ENCODE data around the gene C1orf35.

The C1orf35 gene

GRCh38 chr1:228071839-228072657 is 31.1 kb downstream of the C1orf35 start:
- ChIA-PET CTCF (no interaction called here), POLR2A (interaction anchor here (2.4 kb wide), 1 partner anchor 10 kb away, joined by 8 read pairs; the partner anchor contains the start of gene ARF1)
- no peak for DNase-seq (ENCODE audit: extremely low spot score)
- TF ChIP-seq TARDBP (IDR thresholded peaks at IDR 0.05) (no peak), ELF4 (IDR thresholded peaks at IDR 0.05) (peak; percentile 33; the same call in 1 of the 2 replicates)

GRCh38 chr1:228070851-228071250 is 32.3 kb downstream of the C1orf35 start:
- POLR2A ChIA-PET, result no interaction called here
- TF ChIP-seq SUZ12 (IDR thresholded peaks at IDR 0.05) (no peak), CTBP1 (IDR thresholded peaks at IDR 0.05; ENCODE audit: borderline replicate concordance) (no peak), TARDBP (IDR thresholded peaks at IDR 0.05) (no peak), FOXK2 (IDR thresholded peaks at IDR 0.05) (no peak), FOXM1 (IDR thresholded peaks at IDR 0.05; ENCODE audit: borderline replicate concordance) (no peak), LEF1 (IDR thresholded peaks at IDR 0.05; ENCODE audit: borderline replicate concordance) (no peak), HDGF (IDR thresholded peaks at IDR 0.05; ENCODE audit: borderline replicate concordance) (no peak), L3MBTL2 (conservative IDR thresholded peaks at IDR 0.05) (no peak), ARNT (IDR thresholded peaks at IDR 0.05) (no peak), BHLHE40 (IDR thresholded peaks at IDR 0.05; ENCODE audit: borderline replicate concordance) (no peak), FOXA1 (IDR thresholded peaks at IDR 0.05) (no peak), SP1 (IDR thresholded peaks at IDR 0.05) (no peak), PKNOX1 (IDR thresholded peaks at IDR 0.05) (no peak), ELF4 (IDR thresholded peaks at IDR 0.05) (no peak)
- CTCF ChIA-PET, result no interaction called here
- no peak for DNase-seq (ENCODE audit: extremely low spot score)

GRCh38 chr1:228070173-228070572 is 33.0 kb downstream of the C1orf35 start:
- no peak for DNase-seq (ENCODE audit: extremely low spot score)
- POLR2A ChIA-PET, result no interaction called here
- TF ChIP-seq ARNT (IDR thresholded peaks at IDR 0.05) (no peak), HDGF (IDR thresholded peaks at IDR 0.05; ENCODE audit: borderline replicate concordance) (no peak), FOXM1 (IDR thresholded peaks at IDR 0.05; ENCODE audit: borderline replicate concordance) (no peak), ELF4 (IDR thresholded peaks at IDR 0.05) (no peak), TARDBP (IDR thresholded peaks at IDR 0.05) (no peak), FOXA1 (IDR thresholded peaks at IDR 0.05) (no peak), SP1 (IDR thresholded peaks at IDR 0.05) (no peak)
- CTCF ChIA-PET, result no interaction called here

- TF ChIP-seq SUZ12 (IDR thresholded peaks at IDR 0.05) (no peak), L3MBTL2 (conservative IDR thresholded peaks at IDR 0.05) (no peak), FOXA1 (IDR thresholded peaks at IDR 0.05) (no peak), NFRKB (IDR thresholded peaks at IDR 0.05) (no peak), PKNOX1 (IDR thresholded peaks at IDR 0.05) (no peak), LEF1 (IDR thresholded peaks at IDR 0.05; ENCODE audit: borderline replicate concordance) (no peak), BHLHE40 (IDR thresholded peaks at IDR 0.05; ENCODE audit: borderline replicate concordance) (no peak)
- ChIA-PET POLR2A (no interaction called here), CTCF (no interaction called here)
- DNase-seq (ENCODE audit: extremely low spot score), result no peak
These were observed 34.8 kb downstream of the C1orf35 start for GRCh38 chr1:228068359-228068758.

- ChIA-PET POLR2A (interaction anchor here (2.1 kb wide), 1 partner anchor 15 kb away, joined by 8 read pairs; the partner anchor contains the start of gene ARF1), CTCF (interaction anchor here (0.6 kb wide), 1 partner anchor 67 kb away, joined by 3 read pairs; no protein-coding TSS in a partner anchor)
- no peak for DNase-seq (ENCODE audit: extremely low spot score)
- TF ChIP-seq L3MBTL2 (conservative IDR thresholded peaks at IDR 0.05) (no peak), FOXM1 (IDR thresholded peaks at IDR 0.05; ENCODE audit: borderline replicate concordance) (no peak), CTBP1 (IDR thresholded peaks at IDR 0.05; ENCODE audit: borderline replicate concordance) (no peak), PKNOX1 (IDR thresholded peaks at IDR 0.05) (no peak), NFRKB (IDR thresholded peaks at IDR 0.05) (no peak), TARDBP (IDR thresholded peaks at IDR 0.05) (no peak), HDGF (IDR thresholded peaks at IDR 0.05; ENCODE audit: borderline replicate concordance) (no peak), FOXA1 (IDR thresholded peaks at IDR 0.05) (no peak), BHLHE40 (IDR thresholded peaks at IDR 0.05; ENCODE audit: borderline replicate concordance) (no peak), ELF4 (IDR thresholded peaks at IDR 0.05) (no peak), ARNT (IDR thresholded peaks at IDR 0.05) (no peak), SP1 (IDR thresholded peaks at IDR 0.05) (no peak), SUZ12 (IDR thresholded peaks at IDR 0.05) (no peak), FOXK2 (IDR thresholded peaks at IDR 0.05) (no peak), LEF1 (IDR thresholded peaks at IDR 0.05; ENCODE audit: borderline replicate concordance) (no peak), ZNF384 (IDR thresholded peaks at IDR 0.05) (no peak)
These were observed 36.1 kb downstream of the C1orf35 start for GRCh38 chr1:228066891-228067654.

GRCh38 chr1:228066416-228066815 is 36.7 kb downstream of the C1orf35 start:
- TF ChIP-seq SUZ12 (IDR thresholded peaks at IDR 0.05) (no peak), FOXA1 (IDR thresholded peaks at IDR 0.05) (no peak), CTBP1 (IDR thresholded peaks at IDR 0.05; ENCODE audit: borderline replicate concordance) (no peak), ELF4 (IDR thresholded peaks at IDR 0.05) (no peak)
- CTCF ChIA-PET, result interaction anchor here (0.6 kb wide), 1 partner anchor 67 kb away, joined by 3 read pairs; no protein-coding TSS in a partner anchor
- POLR2A ChIA-PET, result interaction anchor here (2.1 kb wide), 1 partner anchor 16 kb away, joined by 8 read pairs; the partner anchor contains the start of gene ARF1
- DNase-seq (ENCODE audit: extremely low spot score), result no peak

All from HEK293T (cell line).